H9 (cell line): ENCODE data around the gene CREB5. TPM values are rescaled to one million over a fixed set of nuclear protein-coding genes. Genes with fewer than 3 reads are reported as not detected.

Experiments
- DNase-seq: peaks from one replicate; pipeline ENCODE4 v3.0.0-alpha.2; 2017
- H2AFZ ChIP-seq: one replicate; pipeline ENCODE4 v1.6.1; 2013; ENCODE audit warnings: mild to moderate bottlenecking, low read length, control low read depth, moderate library complexity
- H2AK5ac ChIP-seq: 2 replicates; pipeline ENCODE4 v1.6.1; 2013; ENCODE audit warnings: low read length, control low read depth, mixed read lengths; ENCODE audit not compliant: insufficient read length
- H2BK120ac ChIP-seq: one replicate; pipeline ENCODE4 v1.6.1; 2013; ENCODE audit warnings: low read depth, mild to moderate bottlenecking, low read length, control low read depth, inconsistent platforms; ENCODE audit not compliant: poor library complexity, severe bottlenecking
- H2BK12ac ChIP-seq: 2 replicates; pipeline ENCODE4 v1.6.1; 2013; ENCODE audit warnings: low read length, control low read depth, mixed read lengths, low read depth; ENCODE audit not compliant: insufficient read length
- H2BK15ac ChIP-seq: 2 replicates; pipeline ENCODE4 v1.6.1; 2013; ENCODE audit warnings: low read depth, low read length, control low read depth
- H2BK20ac ChIP-seq: one replicate; pipeline ENCODE4 v1.6.1; 2013; ENCODE audit warnings: low read depth, mild to moderate bottlenecking, low read length, control low read depth, inconsistent platforms; ENCODE audit not compliant: poor library complexity, severe bottlenecking
- H2BK5ac ChIP-seq: 2 replicates; pipeline ENCODE4 v1.6.1; 2013; ENCODE audit warnings: low read length, control low read depth, mixed read lengths; ENCODE audit not compliant: insufficient read length
- H3K14ac ChIP-seq: 2 replicates; pipeline ENCODE4 v1.6.1; 2013; ENCODE audit warnings: low read length, control low read depth; ENCODE audit not compliant: insufficient read depth
- H3K18ac ChIP-seq: 2 replicates; pipeline ENCODE4 v1.6.1; 2013; ENCODE audit warnings: low read depth, mild to moderate bottlenecking, mixed read lengths, low read length, control low read depth; ENCODE audit not compliant: insufficient read length
- H3K23ac ChIP-seq: 2 replicates; pipeline ENCODE4 v1.6.1; 2013; ENCODE audit warnings: low read length, control low read depth, mixed read lengths, low read depth; ENCODE audit not compliant: insufficient read length
- H3K23me2 ChIP-seq: 2 replicates; pipeline ENCODE4 v1.6.1; 2013; ENCODE audit warnings: low read depth, mild to moderate bottlenecking, mixed read lengths, low read length, control low read depth; ENCODE audit not compliant: insufficient read length, poor library complexity, severe bottlenecking
- H3K27ac ChIP-seq: 2 replicates; pipeline ENCODE4 v1.5.1; 2013; ENCODE audit warnings: low read length, control low read depth, mixed read lengths, low read depth; ENCODE audit not compliant: insufficient read length
- H3K27me3 ChIP-seq: 2 replicates; pipeline ENCODE4 v1.6.1; 2013; ENCODE audit warnings: low read length, control low read depth, inconsistent platforms; ENCODE audit not compliant: insufficient read depth
- H3K4ac ChIP-seq: 2 replicates; pipeline ENCODE4 v1.6.1; 2013; ENCODE audit warnings: low read depth, mild to moderate bottlenecking, control low read depth, inconsistent platforms, low read length, moderate library complexity
- H3K4me1 ChIP-seq: 2 replicates; pipeline ENCODE4 v1.6.1; 2013; ENCODE audit warnings: low read length, control low read depth, inconsistent platforms; ENCODE audit not compliant: insufficient read depth
- H3K4me2 ChIP-seq: 2 replicates; pipeline ENCODE4 v1.6.1; 2013; ENCODE audit warnings: low read length, control low read depth, mixed read lengths; ENCODE audit not compliant: insufficient read length, insufficient read depth
- H3K56ac ChIP-seq: 2 replicates; pipeline ENCODE4 v1.6.1; 2013; ENCODE audit warnings: low read depth, mild to moderate bottlenecking, mixed read lengths, low read length, control low read depth; ENCODE audit not compliant: insufficient read length
- H3K79me1 ChIP-seq: 2 replicates; pipeline ENCODE4 v1.6.1; 2013; ENCODE audit warnings: low read depth, mild to moderate bottlenecking, moderate library complexity, low read length, control low read depth, inconsistent platforms; ENCODE audit not compliant: insufficient read depth, poor library complexity, severe bottlenecking
- H3K79me2 ChIP-seq: 2 replicates; pipeline ENCODE4 v1.6.1; 2013; ENCODE audit warnings: low read length, control low read depth, inconsistent platforms; ENCODE audit not compliant: insufficient read depth
- H3K9ac ChIP-seq: 2 replicates; pipeline ENCODE4 v1.6.1; 2013; ENCODE audit warnings: low read length, control low read depth, mixed read lengths; ENCODE audit not compliant: insufficient read length; ENCODE audit errors: extremely low read depth
- H3K9me3 ChIP-seq: one replicate; pipeline ENCODE4 v1.6.1; 2013; ENCODE audit warnings: low read depth, low read length, inconsistent platforms; ENCODE audit not compliant: control insufficient read depth
- H3T11ph ChIP-seq: one replicate; pipeline ENCODE4 v1.6.1; 2013; ENCODE audit warnings: mild to moderate bottlenecking, low read length, control low read depth, inconsistent platforms
- H4K20me1 ChIP-seq: one replicate; pipeline ENCODE4 v1.6.1; 2013; ENCODE audit not compliant: control insufficient read depth, insufficient read length, insufficient read depth
- H4K5ac ChIP-seq: 2 replicates; pipeline ENCODE4 v1.6.1; 2013; ENCODE audit warnings: low read depth, mild to moderate bottlenecking, mixed read lengths, low read length, control low read depth; ENCODE audit not compliant: insufficient read length
- H4K8ac ChIP-seq: replicated peaks from 2 replicates; pipeline ENCODE4 v1.6.1; 2013; ENCODE audit warnings: low read length, control low read depth, mixed read lengths, low read depth; ENCODE audit not compliant: insufficient read length
- H4K91ac ChIP-seq: 2 replicates; pipeline ENCODE4 v1.6.1; 2013; ENCODE audit warnings: low read depth, mild to moderate bottlenecking, moderate library complexity, mixed read lengths, low read length, control low read depth; ENCODE audit not compliant: insufficient read length
- H3K27ac Mint-ChIP-seq, 3 experiments: 2 replicates in 2 of 3; 3 replicates in 1 of 3; pipeline ENCODE4 v1.8.0; 2020 to 2021; ENCODE audit warnings: mixed read lengths in 3 of 3, mild to moderate bottlenecking in 1 of 3, moderate library complexity in 1 of 3
- H3K27me3 Mint-ChIP-seq: 2 replicates; pipeline ENCODE4 v1.8.0; 2021; ENCODE audit warnings: low read depth, mild to moderate bottlenecking, moderate library complexity, mixed read lengths
- H3K36me3 Mint-ChIP-seq, 3 experiments: 2 replicates in 2 of 3; 3 replicates in 1 of 3; pipeline ENCODE4 v1.8.0; 2020 to 2021; ENCODE audit warnings: low read depth in 3 of 3, mixed read lengths in 3 of 3; ENCODE audit not compliant: insufficient read depth in 1 of 3
- H3K4me1 Mint-ChIP-seq, 2 experiments: 2 replicates each; pipeline ENCODE4 v1.8.0; 2020; ENCODE audit warnings: mixed read lengths in 2 of 2
- H3K4me3 Mint-ChIP-seq, 2 experiments: 2 replicates in 1 of 2; 3 replicates in 1 of 2; pipeline ENCODE4 v1.8.0; 2020 to 2021; ENCODE audit warnings: mild to moderate bottlenecking in 2 of 2, mixed read lengths in 2 of 2, moderate library complexity in 1 of 2
- H3K9me3 Mint-ChIP-seq, 2 experiments: 2 replicates in 1 of 2; 3 replicates in 1 of 2; pipeline ENCODE4 v1.8.0; 2020; ENCODE audit warnings: mild to moderate bottlenecking in 2 of 2, mixed read lengths in 2 of 2, moderate library complexity in 1 of 2
- WGBS: extraction: QIAGEN DNeasy Blood & Tissue Kit; methylation state at CpG from one replicate; pipeline ENCODE4 v1.1.7; 2013; ENCODE audit warnings: missing lambda C conversion rate, low lambda C conversion rate, mixed read lengths; ENCODE audit not compliant: insufficient read length; ENCODE audit errors: extremely low coverage; 5-methylcytosine and 5-hydroxymethylcytosine counted together
- total RNA-seq: library from RNA; stranded (reverse); gene quantifications from 2 replicates; pipeline ENCODE4 v1.2.1, GENCODE V29; 2021
- TF ChIP-seq, protein P1 (sequence below): fragments of 200-600 bp; sonication (generic); conservative IDR thresholded peaks from 3 replicates; pipeline ENCODE4 v1.8.0; 2021; ENCODE audit warnings: antibody characterized with exemption, mild to moderate bottlenecking

The CREB5 gene
- total RNA-seq, 1 experiment from 2014 or later, result 4.0 TPM

DNA sequence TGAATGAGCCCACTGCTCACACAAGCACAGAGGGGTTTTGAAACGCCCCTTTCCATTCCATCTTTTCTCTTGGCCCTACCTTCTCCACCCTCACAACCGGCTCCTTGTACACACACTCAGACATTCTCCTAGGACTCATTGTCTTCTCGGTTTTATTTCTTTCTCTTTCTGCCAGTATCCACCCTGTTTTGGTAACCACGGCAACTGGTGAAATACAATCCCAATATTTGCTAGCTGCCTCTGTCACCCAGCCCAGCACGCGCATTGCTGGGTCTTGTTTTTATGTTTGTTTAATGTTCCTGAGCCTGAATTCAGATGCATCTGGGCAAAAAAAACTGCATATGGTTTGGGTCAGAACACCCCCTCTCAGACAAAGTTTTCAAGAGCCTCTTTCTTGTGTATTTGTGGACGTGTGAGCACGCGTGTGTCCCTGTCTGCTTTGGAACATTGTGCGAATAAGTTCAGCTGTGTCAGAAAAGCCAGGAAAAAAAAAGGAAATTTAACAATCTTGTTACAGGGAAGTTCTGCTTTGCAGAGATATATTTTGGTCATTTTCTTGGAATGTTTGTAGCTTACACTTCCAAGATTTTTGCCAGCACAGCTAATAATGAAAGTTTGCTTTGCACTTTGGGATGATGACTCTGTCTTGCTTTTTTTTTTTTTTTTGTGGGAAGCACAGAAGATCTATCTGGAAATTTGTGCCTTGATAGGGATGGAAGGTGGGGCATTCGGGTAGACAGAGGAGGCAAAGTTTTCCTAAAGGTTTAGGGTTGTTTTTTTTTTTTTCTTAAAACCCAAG is 320.0 kb downstream of the CREB5 start:
- no peak overlapping the region for H2AK5ac ChIP-seq
- WGBS, result no CpG with 5 or more reads among the region's 11 CpGs
- no peaks in the 10 kb centered on the region for H3K79me1 ChIP-seq
- H4K20me1 ChIP-seq, result no peaks in the 10 kb centered on the region
- no peak overlapping the region for H3K27ac ChIP-seq
- H3K4me3 Mint-ChIP-seq, result no peak overlapping the region
- H2BK15ac ChIP-seq, result no peak overlapping the region
- no peaks in the 10 kb centered on the region for H3K4me1 ChIP-seq
- H3K79me2 ChIP-seq, result no peaks in the 10 kb centered on the region
- no peak overlapping the region for H4K8ac ChIP-seq
- TF ChIP-seq, protein P1, sequence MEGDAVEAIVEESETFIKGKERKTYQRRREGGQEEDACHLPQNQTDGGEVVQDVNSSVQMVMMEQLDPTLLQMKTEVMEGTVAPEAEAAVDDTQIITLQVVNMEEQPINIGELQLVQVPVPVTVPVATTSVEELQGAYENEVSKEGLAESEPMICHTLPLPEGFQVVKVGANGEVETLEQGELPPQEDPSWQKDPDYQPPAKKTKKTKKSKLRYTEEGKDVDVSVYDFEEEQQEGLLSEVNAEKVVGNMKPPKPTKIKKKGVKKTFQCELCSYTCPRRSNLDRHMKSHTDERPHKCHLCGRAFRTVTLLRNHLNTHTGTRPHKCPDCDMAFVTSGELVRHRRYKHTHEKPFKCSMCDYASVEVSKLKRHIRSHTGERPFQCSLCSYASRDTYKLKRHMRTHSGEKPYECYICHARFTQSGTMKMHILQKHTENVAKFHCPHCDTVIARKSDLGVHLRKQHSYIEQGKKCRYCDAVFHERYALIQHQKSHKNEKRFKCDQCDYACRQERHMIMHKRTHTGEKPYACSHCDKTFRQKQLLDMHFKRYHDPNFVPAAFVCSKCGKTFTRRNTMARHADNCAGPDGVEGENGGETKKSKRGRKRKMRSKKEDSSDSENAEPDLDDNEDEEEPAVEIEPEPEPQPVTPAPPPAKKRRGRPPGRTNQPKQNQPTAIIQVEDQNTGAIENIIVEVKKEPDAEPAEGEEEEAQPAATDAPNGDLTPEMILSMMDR, result no peak
- peaks cover 20 to 27% of the 10 kb centered on the region in 2 experiments for H3K4me1 Mint-ChIP-seq
- H3K14ac ChIP-seq, result no peak overlapping the region
- no peak overlapping the region for H3K27ac Mint-ChIP-seq
- H2BK5ac ChIP-seq, result no peak overlapping the region
- no peak overlapping the region for H4K5ac ChIP-seq
- no peak overlapping the region for H3K4me2 ChIP-seq
- no peak overlapping the region for H2BK12ac ChIP-seq
- H3K27me3 Mint-ChIP-seq, result no peaks in the 10 kb centered on the region
- no peak overlapping the region for H4K91ac ChIP-seq
- no peaks in the 10 kb centered on the region for H3K36me3 Mint-ChIP-seq
- H3K23ac ChIP-seq, result no peak overlapping the region
- H3K18ac ChIP-seq, result peak overlapping the region; percentile 35
- H3T11ph ChIP-seq, result no peak overlapping the region
- H3K9me3 Mint-ChIP-seq, result no peaks in the 10 kb centered on the region
- no peaks in the 10 kb centered on the region for H3K27me3 ChIP-seq
- H2AFZ ChIP-seq, result no peak overlapping the region
- H2BK120ac ChIP-seq, result peak overlapping the region; percentile 41
- no peaks in the 10 kb centered on the region for H3K23me2 ChIP-seq
- no peak overlapping the region for H3K4ac ChIP-seq
- H3K9me3 ChIP-seq, result no peaks in the 10 kb centered on the region
- H3K56ac ChIP-seq, result no peak overlapping the region
- H3K9ac ChIP-seq, result no peak overlapping the region
- no peak for DNase-seq
- no peak overlapping the region for H2BK20ac ChIP-seq
